ENCODE results near the gene IFI44L.

DNA sequence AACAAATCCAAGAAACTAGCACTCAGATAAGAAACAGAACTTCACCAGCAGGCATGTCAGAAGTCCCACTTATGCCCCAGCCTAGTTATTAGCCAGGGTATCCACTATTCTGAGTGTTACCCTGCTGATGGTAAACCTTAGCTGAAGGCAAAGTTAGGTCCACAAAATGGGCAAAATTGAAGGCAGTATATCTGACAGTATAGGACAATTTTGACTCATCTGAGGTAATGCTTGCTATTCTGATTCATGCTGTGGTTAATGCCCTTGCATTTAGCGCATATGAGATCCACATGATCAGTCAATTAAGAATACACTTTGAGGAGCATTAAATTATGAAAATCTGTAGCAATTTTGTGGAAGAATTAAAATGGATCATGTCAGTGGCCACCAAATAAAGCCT lies 44.5 kb downstream of the IFI44L start:
- TF ChIP-seq, protein P1, sequence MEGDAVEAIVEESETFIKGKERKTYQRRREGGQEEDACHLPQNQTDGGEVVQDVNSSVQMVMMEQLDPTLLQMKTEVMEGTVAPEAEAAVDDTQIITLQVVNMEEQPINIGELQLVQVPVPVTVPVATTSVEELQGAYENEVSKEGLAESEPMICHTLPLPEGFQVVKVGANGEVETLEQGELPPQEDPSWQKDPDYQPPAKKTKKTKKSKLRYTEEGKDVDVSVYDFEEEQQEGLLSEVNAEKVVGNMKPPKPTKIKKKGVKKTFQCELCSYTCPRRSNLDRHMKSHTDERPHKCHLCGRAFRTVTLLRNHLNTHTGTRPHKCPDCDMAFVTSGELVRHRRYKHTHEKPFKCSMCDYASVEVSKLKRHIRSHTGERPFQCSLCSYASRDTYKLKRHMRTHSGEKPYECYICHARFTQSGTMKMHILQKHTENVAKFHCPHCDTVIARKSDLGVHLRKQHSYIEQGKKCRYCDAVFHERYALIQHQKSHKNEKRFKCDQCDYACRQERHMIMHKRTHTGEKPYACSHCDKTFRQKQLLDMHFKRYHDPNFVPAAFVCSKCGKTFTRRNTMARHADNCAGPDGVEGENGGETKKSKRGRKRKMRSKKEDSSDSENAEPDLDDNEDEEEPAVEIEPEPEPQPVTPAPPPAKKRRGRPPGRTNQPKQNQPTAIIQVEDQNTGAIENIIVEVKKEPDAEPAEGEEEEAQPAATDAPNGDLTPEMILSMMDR (IDR thresholded peaks at IDR 0.05): no peak
- no peak for TF ChIP-seq POLR2A (IDR thresholded peaks at IDR 0.05)
